HG02981 (cell line): ENCODE data around the gene IPCEF1.

Experiments used
- ATAC-seq: cut with Tn5 transposase; IDR thresholded peaks from one replicate; pipeline ENCODE4 v1.9.1; 2021; ENCODE audit warnings: mild to moderate bottlenecking, moderate library complexity; ENCODE audit not compliant: unreplicated experiment

The IPCEF1 gene, protein sequence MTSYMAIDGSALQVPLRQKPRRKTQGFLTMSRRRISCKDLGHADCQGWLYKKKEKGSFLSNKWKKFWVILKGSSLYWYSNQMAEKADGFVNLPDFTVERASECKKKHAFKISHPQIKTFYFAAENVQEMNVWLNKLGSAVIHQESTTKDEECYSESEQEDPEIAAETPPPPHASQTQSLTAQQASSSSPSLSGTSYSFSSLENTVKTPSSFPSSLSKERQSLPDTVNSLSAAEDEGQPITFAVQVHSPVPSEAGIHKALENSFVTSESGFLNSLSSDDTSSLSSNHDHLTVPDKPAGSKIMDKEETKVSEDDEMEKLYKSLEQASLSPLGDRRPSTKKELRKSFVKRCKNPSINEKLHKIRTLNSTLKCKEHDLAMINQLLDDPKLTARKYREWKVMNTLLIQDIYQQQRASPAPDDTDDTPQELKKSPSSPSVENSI

GRCh38 chr6:154356690-154357089, at the start of gene IPCEF1:
IPCEF1 (minus strand) TSS chr6:154356803; CDS start chr6:154265947, 90,856 bp downstream.
- no peak for ATAC-seq

DNA sequence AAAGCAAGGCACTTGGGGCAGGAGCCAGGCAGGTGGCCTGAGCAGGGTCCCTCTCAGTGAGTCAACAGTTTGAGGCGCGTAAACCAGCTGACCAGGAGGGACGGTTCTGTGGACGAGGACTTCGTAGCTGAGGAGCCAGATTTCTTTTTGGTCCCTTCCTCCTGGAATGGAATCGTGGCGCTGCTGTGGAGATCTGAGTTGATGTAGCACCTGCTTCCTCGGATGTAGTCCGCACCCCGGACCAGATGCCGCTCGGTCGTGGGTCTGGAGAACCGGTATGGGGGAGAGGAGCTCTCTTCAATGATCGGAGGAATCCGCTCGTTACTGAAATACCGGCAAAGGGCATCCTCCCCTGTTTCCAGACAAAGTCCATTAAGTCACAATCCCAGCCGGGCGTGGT, 49.7 kb upstream of the IPCEF1 start:
- no peak for ATAC-seq

DNA sequence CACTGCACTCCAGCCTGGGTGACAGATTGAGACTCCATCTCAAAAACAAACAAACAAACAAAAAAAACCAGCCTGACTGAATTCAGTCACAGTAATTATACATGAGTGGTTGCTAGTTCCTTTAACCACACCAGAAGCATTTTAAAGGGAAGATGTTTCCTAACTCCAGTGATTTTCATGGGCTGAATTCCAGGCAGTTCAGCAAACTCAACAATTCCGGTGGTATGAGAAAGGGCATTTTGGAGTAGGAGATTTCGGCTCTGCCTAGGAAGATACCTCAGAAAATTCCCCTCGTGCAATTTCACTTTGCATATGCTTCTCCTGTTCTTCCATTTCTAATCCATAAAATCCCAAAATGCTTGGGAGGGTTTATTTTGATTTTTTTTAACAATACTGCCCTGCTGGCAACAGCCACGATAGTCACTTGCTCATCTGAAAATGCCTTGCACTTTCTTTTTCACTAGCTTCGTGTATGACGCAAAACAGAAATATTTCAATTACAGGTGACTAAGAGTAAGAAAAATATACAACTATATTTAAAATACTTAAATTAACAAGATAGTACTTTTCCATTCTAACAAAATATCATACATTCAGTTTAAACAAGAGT, 48.3 kb upstream of the IPCEF1 start:
- no peak for ATAC-seq

DNA sequence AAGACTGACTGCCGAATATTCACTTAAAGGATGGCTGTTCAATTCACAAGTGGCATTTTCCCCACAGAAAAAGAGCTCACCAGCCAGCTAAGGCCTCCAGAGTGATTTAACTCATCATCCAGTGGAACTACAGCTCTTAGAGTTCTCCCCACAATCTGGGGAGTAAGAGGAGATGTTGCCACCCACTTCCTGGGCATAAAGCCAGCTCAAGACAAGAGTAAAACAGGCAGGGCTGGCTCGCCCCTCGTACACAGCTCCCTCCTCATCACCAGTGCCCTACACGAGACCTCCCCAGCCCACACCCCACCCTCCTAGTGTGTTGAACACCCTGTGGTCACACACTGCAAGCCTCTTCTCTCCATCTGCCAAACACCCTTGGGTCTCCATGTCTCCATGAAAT, 47.2 kb upstream of the IPCEF1 start:
- ATAC-seq = no peak

DNA sequence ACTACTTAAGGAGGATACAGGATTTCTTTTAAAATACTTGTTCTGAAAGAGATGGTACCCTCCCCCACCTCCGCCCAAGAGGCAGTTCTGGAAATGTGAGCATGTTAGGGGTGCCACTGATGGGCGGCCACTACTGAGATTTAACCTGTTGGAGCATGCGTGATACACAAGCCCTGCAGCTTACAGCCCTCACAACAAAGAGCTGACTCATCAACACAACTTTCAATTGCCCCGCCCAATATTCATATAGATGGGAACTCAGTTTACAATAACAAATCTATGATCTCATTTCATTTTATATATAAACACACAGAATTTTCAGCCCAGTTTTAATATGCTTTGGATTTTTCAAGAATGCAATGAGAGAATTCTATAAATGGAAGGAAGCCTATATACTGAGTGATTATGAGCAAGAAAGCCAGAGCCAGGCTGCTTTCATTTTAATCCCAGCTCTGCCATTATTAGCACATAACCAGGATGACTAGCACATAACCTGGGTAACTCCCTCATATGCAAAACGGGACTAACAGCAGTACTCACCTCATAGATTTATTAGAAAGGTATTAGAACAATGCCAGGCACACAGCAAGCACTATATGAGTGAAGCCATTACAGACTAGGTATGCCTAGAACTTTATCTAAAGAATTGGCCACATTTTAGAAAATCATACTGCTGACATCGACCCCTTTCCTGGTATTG, 45.6 kb upstream of the IPCEF1 start:
- no peak for ATAC-seq

- no peak for ATAC-seq
Observed at GRCh38 chr6:154399097-154399496, 42.5 kb upstream of the IPCEF1 start.

- ATAC-seq = no peak
Observed at GRCh38 chr6:154397491-154398195, 41.0 kb upstream of the IPCEF1 start.

GRCh38 chr6:154395878-154396277, 39.3 kb upstream of the IPCEF1 start:
- no peak for ATAC-seq

- ATAC-seq = no peak
Observed at GRCh38 chr6:154395316-154395715, 38.7 kb upstream of the IPCEF1 start.

GRCh38 chr6:154394571-154394970, 38.0 kb upstream of the IPCEF1 start:
- no peak for ATAC-seq

GRCh38 chr6:154390034-154390433, 33.4 kb upstream of the IPCEF1 start:
- no peak for ATAC-seq

- no peak for ATAC-seq
Observed at GRCh38 chr6:154388803-154389202, 32.2 kb upstream of the IPCEF1 start.

DNA sequence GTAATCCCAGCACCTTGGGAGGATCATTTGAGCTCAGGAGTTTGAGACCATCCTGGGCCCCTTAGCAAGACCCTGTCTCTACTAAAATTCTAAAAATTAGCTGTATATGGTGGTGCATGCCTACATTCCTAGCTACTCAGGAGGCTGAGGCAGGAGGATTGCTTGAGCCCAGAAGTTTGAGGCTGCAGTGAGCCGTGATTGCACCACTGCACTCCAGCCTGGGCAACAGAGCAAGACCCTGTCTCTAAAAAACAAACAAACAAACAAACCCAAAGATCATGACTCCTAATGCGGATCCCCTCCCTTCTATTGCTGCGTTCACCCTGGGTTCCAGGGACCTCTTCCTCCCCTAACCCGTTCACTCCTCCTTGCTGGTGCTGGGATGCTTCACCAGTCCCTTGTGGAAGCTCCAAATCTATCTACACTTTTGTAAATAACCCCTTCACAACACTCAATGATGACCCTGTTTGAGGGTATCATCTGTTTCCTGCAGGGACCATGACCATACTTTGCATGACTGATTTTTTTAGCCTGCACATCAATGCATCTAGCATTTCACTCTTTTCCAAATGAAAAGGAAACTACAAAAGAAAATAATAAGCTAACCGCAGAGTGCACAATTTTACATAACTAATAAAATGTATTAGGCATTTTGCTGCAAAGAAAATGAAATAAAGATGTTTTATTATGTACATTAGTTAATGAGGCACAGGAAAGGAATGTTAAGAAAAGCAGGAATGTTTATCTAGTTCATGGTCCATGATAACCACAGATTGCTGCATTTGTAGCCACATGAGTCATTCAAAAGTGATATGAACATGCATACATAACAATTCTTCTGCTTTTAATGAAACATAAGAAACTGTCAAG, 30.5 kb upstream of the IPCEF1 start:
- no peak for ATAC-seq

DNA sequence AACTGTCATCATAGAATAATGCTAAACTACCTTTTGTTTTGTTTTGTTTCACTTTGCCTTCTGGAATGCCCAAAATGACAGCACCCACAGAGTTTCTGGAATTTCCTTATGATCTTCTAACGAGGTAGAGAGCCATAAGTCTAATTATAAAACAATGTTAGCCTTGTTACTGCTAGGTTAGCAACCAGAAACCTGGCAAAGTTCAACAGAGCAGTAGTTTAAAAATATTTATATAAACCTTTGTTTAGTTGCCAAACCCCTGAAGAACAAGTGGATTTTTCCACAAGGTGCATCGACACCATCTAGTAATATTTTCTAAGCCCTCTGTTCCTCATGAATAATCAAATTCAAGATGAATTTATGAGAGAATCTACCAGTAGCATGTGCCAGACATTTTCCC, 27.6 kb upstream of the IPCEF1 start:
- ATAC-seq = no peak

- no peak for ATAC-seq
Observed at GRCh38 chr6:154383273-154383672, 26.7 kb upstream of the IPCEF1 start.

DNA sequence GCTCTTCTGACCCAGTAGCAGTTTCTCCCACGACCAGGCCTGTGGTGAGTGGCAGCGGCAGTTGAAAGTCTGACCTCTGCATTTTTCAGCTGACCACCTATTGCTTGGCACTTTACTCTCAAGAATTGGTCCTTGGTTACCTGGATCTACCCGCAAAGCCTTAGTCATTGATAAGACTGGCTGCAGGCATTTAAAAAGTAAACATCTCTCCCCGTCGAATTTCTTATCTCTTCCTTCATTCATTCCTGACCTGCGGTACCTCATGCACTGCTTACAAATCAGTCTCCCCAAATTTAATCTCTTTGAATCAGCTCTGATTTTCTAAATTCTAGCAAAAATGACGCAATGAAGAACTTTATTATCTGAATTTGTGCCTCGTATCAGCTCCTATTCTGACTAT, 26.1 kb upstream of the IPCEF1 start:
- ATAC-seq = no peak

DNA sequence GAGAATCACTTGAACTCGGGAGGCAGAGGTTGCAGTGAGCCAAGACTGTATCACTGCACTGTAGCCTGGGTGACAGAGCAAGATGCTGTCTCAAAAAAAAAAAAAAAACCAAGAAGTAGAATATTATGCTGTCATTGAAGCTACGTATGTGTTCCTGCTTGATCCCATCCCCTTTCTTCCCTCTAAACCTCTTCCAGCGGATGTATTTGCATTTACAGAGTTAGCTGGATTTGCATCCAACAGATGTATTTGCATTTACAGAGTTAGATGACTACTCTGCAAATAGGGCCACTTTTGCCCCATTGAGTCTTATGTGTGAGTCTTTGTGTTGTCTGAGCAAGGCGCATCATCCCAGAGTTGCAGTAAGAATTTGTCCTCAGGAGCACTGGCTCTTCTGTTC, 24.9 kb upstream of the IPCEF1 start:
- no peak for ATAC-seq

- ATAC-seq = no peak
Observed at GRCh38 chr6:154380741-154381140, 24.1 kb upstream of the IPCEF1 start.

GRCh38 chr6:154379585-154379984, 23.0 kb upstream of the IPCEF1 start:
- no peak for ATAC-seq

GRCh38 chr6:154378518-154378917, 21.9 kb upstream of the IPCEF1 start:
- ATAC-seq = no peak
